Transverse colon (tissue), 4 donors: ENCODE measurements around the gene SSBP2. TPM values are rescaled to one million over a fixed set of nuclear protein-coding genes. Genes with fewer than 3 reads are reported as not detected.

Experiments
- DNase-seq: peaks from one replicate; pipeline ENCODE4 v3.0.0-alpha.2; 2019
- H3K27ac ChIP-seq, 4 donors: fragments of 200-600 bp; sonication (generic); 2 replicates each; pipeline ENCODE4 v1.5.1; 2016 to 2018; ENCODE audit warnings: inconsistent platforms in 4 of 4
- H3K27me3 ChIP-seq: fragments of 200-600 bp; sonication (generic); 2 replicates; pipeline ENCODE4 v1.5.1; 2017; ENCODE audit warnings: inconsistent platforms
- H3K36me3 ChIP-seq, 4 donors: fragments of 200-600 bp; sonication (generic); 2 replicates each; pipeline ENCODE4 v1.5.1; 2017 to 2019; ENCODE audit warnings: inconsistent platforms in 4 of 4
- H3K4me1 ChIP-seq, 4 donors: fragments of 200-600 bp; sonication (generic); 2 replicates each; pipeline ENCODE4 v1.5.1; 2017 to 2020; ENCODE audit warnings: inconsistent platforms in 4 of 4
- H3K4me3 ChIP-seq, 4 donors: fragments of 200-600 bp; sonication (generic); 1 replicate in 1 of 4; 2 replicates in 3 of 4; pipeline versions ENCODE4 v1.5.1 to v1.6.1; 2017 to 2019; ENCODE audit warnings: inconsistent platforms in 4 of 4
- H3K9me3 ChIP-seq, 2 donors: fragments of 200-600 bp; sonication (generic); 2 replicates each; pipeline ENCODE4 v1.5.1; 2017 to 2019; ENCODE audit warnings: inconsistent platforms in 2 of 2
- EP300 ChIP-seq: sonication (generic); formaldehyde crosslinking; IDR thresholded peaks from one replicate; pipeline ENCODE4 v1.6.1; 2017; ENCODE audit warnings: antibody characterized with exemption, low read depth
- POLR2A ChIP-seq: fragments of 450-650 bp; IDR thresholded peaks from one replicate; pipeline ENCODE4 v1.6.1; 2016; ENCODE audit warnings: antibody characterized with exemption, mild to moderate bottlenecking, moderate library complexity
- POLR2AphosphoS5 ChIP-seq, 3 donors: sonication (generic); formaldehyde crosslinking; IDR thresholded peaks; one replicate each; pipeline ENCODE4 v1.6.1; 2016; ENCODE audit warnings: antibody characterized with exemption in 3 of 3
- WGBS, 2 donors: methylation state at CpG; one replicate each; pipeline ENCODE4 v1.1.5; 2018; ENCODE audit warnings: low coverage in 1 of 2; 5-methylcytosine and 5-hydroxymethylcytosine counted together
- in situ Hi-C, 4 donors: fragments of 200-750 bp; cut with MboI; loops; one replicate each; pipeline versions ENCODE4 v1.15.0 to v1.15.1; 2017; ENCODE audit warnings: low sequenced_read_pairs in 3 of 4, low pct_ligation_motif_present in 1 of 4, low pct_unique_long_range_greater_than_20kb in 1 of 4
- intact Hi-C: fragments of 100-400 bp; cut with DNase I; formaldehyde crosslinking; loops from one replicate; pipeline ENCODE4 v1.15.1; 2023; ENCODE audit warnings: low total_unique reads
- total RNA-seq, 4 donors: library from RNA; depleted of rRNA; stranded (reverse); fragments of >200 nt; gene quantifications; one replicate each; pipeline ENCODE4 v1.1.0, GENCODE V29; 2016
- TF ChIP-seq, protein P1 (sequence below), 5 experiments: fragments of 200-600 bp in 3 of 5; fragments of 450-650 bp in 2 of 5; sonication (generic) in 3 of 5; IDR thresholded peaks; 1 replicate in 2 of 5; 2 replicates in 3 of 5; pipeline ENCODE4 v1.5.1; 2016 to 2017; ENCODE audit warnings: antibody characterized with exemption in 5 of 5, inconsistent platforms in 3 of 5, mild to moderate bottlenecking in 2 of 5, moderate library complexity in 1 of 5

SSBP2 gene
- total RNA-seq, 4 donors from 2014 or later = 22.8 to 50.4 (median 34.4) TPM

DNA sequence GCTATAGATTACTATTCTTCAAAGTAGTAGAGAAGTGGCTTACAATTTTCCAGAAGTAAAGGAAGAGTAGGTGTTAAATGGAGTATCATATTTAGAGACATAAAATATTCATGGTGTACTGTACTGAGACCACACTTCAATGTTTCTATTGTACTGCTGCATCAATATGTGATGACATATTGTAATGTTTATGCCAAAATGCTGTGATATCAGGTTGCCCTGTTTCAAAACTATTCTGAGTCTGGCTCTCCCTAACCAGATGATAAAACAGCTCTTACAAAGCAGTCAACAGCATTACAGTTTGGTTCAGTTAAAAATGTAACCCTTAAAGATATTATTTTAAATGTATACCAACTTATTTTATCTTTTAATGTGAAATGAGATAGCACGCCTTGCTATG, 326.2 kb downstream of the SSBP2 start:
- no peaks in the 10 kb centered on the region for H3K27me3 ChIP-seq
- TF ChIP-seq EP300 (no peak), POLR2A (no peak), POLR2AphosphoS5 (IDR thresholded peaks at IDR 0.05) (no peak)
- TF ChIP-seq, protein P1, sequence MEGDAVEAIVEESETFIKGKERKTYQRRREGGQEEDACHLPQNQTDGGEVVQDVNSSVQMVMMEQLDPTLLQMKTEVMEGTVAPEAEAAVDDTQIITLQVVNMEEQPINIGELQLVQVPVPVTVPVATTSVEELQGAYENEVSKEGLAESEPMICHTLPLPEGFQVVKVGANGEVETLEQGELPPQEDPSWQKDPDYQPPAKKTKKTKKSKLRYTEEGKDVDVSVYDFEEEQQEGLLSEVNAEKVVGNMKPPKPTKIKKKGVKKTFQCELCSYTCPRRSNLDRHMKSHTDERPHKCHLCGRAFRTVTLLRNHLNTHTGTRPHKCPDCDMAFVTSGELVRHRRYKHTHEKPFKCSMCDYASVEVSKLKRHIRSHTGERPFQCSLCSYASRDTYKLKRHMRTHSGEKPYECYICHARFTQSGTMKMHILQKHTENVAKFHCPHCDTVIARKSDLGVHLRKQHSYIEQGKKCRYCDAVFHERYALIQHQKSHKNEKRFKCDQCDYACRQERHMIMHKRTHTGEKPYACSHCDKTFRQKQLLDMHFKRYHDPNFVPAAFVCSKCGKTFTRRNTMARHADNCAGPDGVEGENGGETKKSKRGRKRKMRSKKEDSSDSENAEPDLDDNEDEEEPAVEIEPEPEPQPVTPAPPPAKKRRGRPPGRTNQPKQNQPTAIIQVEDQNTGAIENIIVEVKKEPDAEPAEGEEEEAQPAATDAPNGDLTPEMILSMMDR (IDR thresholded peaks at IDR 0.05) = no peak
- intact Hi-C loops (no loop called here), in situ Hi-C loops (loop anchor here in 1 of 4 donors (5.0 kb wide), 1 partner anchor 803 kb away; no protein-coding TSS in a partner anchor)
- DNase-seq = no peak
- peaks cover 0 to 4% (median 0%) of the 10 kb centered on the region in 4 donors for H3K36me3 ChIP-seq
- 92 to 93% methylated on average over 1 of the region's 1 CpG for WGBS, 2 donors
- peaks cover 0 to 18% (median 6%) of the 10 kb centered on the region in 4 donors for H3K4me1 ChIP-seq
- H3K9me3 ChIP-seq = no peaks in the 10 kb centered on the region
- no peak overlapping the region for H3K4me3 ChIP-seq
- no peak overlapping the region for H3K27ac ChIP-seq

- peaks cover 0 to 18% (median 6%) of the 10 kb centered on the region in 4 donors for H3K4me1 ChIP-seq
- H3K4me3 ChIP-seq = no peak overlapping the region
- no peaks in the 10 kb centered on the region for H3K9me3 ChIP-seq
- peaks cover 0 to 4% (median 0%) of the 10 kb centered on the region in 4 donors for H3K36me3 ChIP-seq
- no peaks in the 10 kb centered on the region for H3K27me3 ChIP-seq
- intact Hi-C loops (no loop called here), in situ Hi-C loops (no loop called here)
- DNase-seq = no peak
- TF ChIP-seq POLR2AphosphoS5 (IDR thresholded peaks at IDR 0.05) (peak in 2 of 3 donors; percentile 35 to 40), EP300 (no peak)
- TF ChIP-seq, protein P1 (IDR thresholded peaks at IDR 0.05) = no peak
- H3K27ac ChIP-seq = no peak overlapping the region
- WGBS, 2 donors = 53 to 74% methylated on average over 2 of the region's 2 CpGs
These were observed 328.2 kb downstream of the SSBP2 start for GRCh38 chr5:81422671-81423070.

GRCh38 chr5:81420039-81420667, 330.7 kb downstream of the SSBP2 start:
- in situ Hi-C loops = no loop called here
- Histone ChIP-seq H3K4me3 (no peak overlapping the region), H3K9me3 (no peaks in the 10 kb centered on the region), H3K27ac (no peak overlapping the region), H3K36me3 (peaks cover 0 to 4% (median 0%) of the 10 kb centered on the region in 4 donors), H3K4me1 (peaks cover 0 to 6% (median 0%) of the 10 kb centered on the region in 4 donors), H3K27me3 (no peaks in the 10 kb centered on the region)
- TF ChIP-seq POLR2A (no peak), POLR2AphosphoS5 (IDR thresholded peaks at IDR 0.05) (no peak), EP300 (no peak)
- TF ChIP-seq, protein P1 (IDR thresholded peaks at IDR 0.05) = no peak
- DNase-seq = no peak
- WGBS, 2 donors = 52 to 58% methylated on average over 6 of the region's 6 CpGs
- intact Hi-C loops = no loop called here

DNA sequence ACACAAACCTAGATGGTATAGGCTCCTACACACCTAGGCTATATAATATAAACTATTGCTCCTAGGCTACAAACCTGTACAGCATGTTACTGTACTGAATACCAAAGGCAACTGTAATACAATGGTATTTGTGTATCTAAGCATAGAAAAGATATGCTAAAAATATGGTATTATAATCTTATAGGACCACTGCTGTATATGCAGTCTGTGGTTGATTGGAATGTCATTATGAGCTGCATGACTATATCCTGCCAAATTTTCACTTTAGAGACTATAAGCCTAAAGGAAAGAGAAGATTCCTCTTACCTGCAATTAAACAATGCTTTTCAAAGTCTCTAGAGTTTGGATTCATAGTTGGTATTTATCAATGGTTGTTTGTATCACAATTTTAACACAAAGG, 332.3 kb downstream of the SSBP2 start:
- no peak for DNase-seq
- H3K4me3 ChIP-seq = no peak overlapping the region
- H3K27me3 ChIP-seq = no peaks in the 10 kb centered on the region
- no peak for TF ChIP-seq POLR2AphosphoS5 (IDR thresholded peaks at IDR 0.05)
- TF ChIP-seq EP300 = no peak
- TF ChIP-seq POLR2A = no peak
- TF ChIP-seq, protein P1 (IDR thresholded peaks at IDR 0.05) = no peak
- H3K27ac ChIP-seq = no peak overlapping the region
- in situ Hi-C loops (no loop called here), intact Hi-C loops (no loop called here)
- peaks cover 0 to 6% (median 0%) of the 10 kb centered on the region in 4 donors for H3K4me1 ChIP-seq
- peaks cover 0 to 4% (median 0%) of the 10 kb centered on the region in 4 donors for H3K36me3 ChIP-seq
- H3K9me3 ChIP-seq = no peaks in the 10 kb centered on the region
